ENCODE results near the gene C11orf71.

Gene C11orf71

GRCh38 chr11:114398303-114398920 is 1.9 kb downstream of the C11orf71 start:
- Histone ChIP-seq H4K20me1 (ENCODE audit: low read depth, low read length) (no peaks in the 10 kb centered on the region), H3K79me2 (ENCODE audit: insufficient read depth, low read length) (peaks cover 44% of the 10 kb centered on the region), H3F3A (ENCODE audit: insufficient read depth) (no peaks in the 10 kb centered on the region), H3K9me3 (ENCODE audit: insufficient read depth, low read length) (no peaks in the 10 kb centered on the region), H3K36me3 (ENCODE audit: low read length) (peaks cover 9% of the 10 kb centered on the region; the same call in 1 of the 2 replicates), H3K4me2 (ENCODE audit: low read depth, low read length, poor library complexity, severe bottlenecking) (peak overlapping the region; percentile 91), H3K27me3 (ENCODE audit: low read length) (no peaks in the 10 kb centered on the region), H3K27ac (ENCODE audit: low read depth, low read length) (no peak overlapping the region), H2AFZ (ENCODE audit: low read depth, low read length, severe bottlenecking) (no peak overlapping the region), H3K4me3 (ENCODE audit: insufficient read depth, low read length, poor library complexity, severe bottlenecking) (no peak overlapping the region), H3K9ac (ENCODE audit: low read length) (no peak overlapping the region), H3K9me2 (replicated peaks; ENCODE audit: insufficient read depth, low read length) (no peaks in the 10 kb centered on the region)
- TF ChIP-seq EZH2phosphoT487 (conservative IDR thresholded peaks at IDR 0.05; ENCODE audit: low read length) (no peak), CTCF (IDR thresholded peaks at IDR 0.05; ENCODE audit: insufficient read depth, low read length, poor library complexity, severe bottlenecking) (no peak)

- no peaks in the 10 kb centered on the region for H3K36me3 ChIP-seq (ENCODE audit: low read length)
- no peaks in the 10 kb centered on the region for H3K9me2 ChIP-seq (replicated peaks; ENCODE audit: insufficient read depth, low read length)
- peaks cover 34% of the 10 kb centered on the region for H3K79me2 ChIP-seq (ENCODE audit: insufficient read depth, low read length)
- H3F3A ChIP-seq (ENCODE audit: insufficient read depth): no peaks in the 10 kb centered on the region
- H3K9me3 ChIP-seq (ENCODE audit: insufficient read depth, low read length): no peaks in the 10 kb centered on the region
- H3K9ac ChIP-seq (ENCODE audit: low read length): no peak overlapping the region
- no peaks in the 10 kb centered on the region for H4K20me1 ChIP-seq (ENCODE audit: low read depth, low read length)
- no peak overlapping the region for H3K4me2 ChIP-seq (ENCODE audit: low read depth, low read length, poor library complexity, severe bottlenecking)
- no peaks in the 10 kb centered on the region for H3K27me3 ChIP-seq (ENCODE audit: low read length)
- H3K27ac ChIP-seq (ENCODE audit: low read depth, low read length): no peak overlapping the region
- H3K4me3 ChIP-seq (ENCODE audit: insufficient read depth, low read length, poor library complexity, severe bottlenecking): no peak overlapping the region
- TF ChIP-seq CTCF (IDR thresholded peaks at IDR 0.05; ENCODE audit: insufficient read depth, low read length, poor library complexity, severe bottlenecking) (no peak), EZH2phosphoT487 (conservative IDR thresholded peaks at IDR 0.05; ENCODE audit: low read length) (no peak)
- H2AFZ ChIP-seq (ENCODE audit: low read depth, low read length, severe bottlenecking): no peak overlapping the region
Observed at GRCh38 chr11:114397349-114397982, 2.8 kb downstream of the C11orf71 start.

- Histone ChIP-seq H3K27me3 (ENCODE audit: low read length) (no peaks in the 10 kb centered on the region), H3K9ac (ENCODE audit: low read length) (no peak overlapping the region), H3K4me2 (ENCODE audit: low read depth, low read length, poor library complexity, severe bottlenecking) (no peak overlapping the region), H3K9me2 (replicated peaks; ENCODE audit: insufficient read depth, low read length) (no peaks in the 10 kb centered on the region), H3F3A (ENCODE audit: insufficient read depth) (no peaks in the 10 kb centered on the region), H2AFZ (ENCODE audit: low read depth, low read length, severe bottlenecking) (no peak overlapping the region), H3K9me3 (ENCODE audit: insufficient read depth, low read length) (no peaks in the 10 kb centered on the region), H3K4me3 (ENCODE audit: insufficient read depth, low read length, poor library complexity, severe bottlenecking) (no peak overlapping the region), H4K20me1 (ENCODE audit: low read depth, low read length) (no peaks in the 10 kb centered on the region), H3K79me2 (ENCODE audit: insufficient read depth, low read length) (peaks cover 29% of the 10 kb centered on the region), H3K27ac (ENCODE audit: low read depth, low read length) (no peak overlapping the region), H3K36me3 (ENCODE audit: low read length) (no peaks in the 10 kb centered on the region)
- TF ChIP-seq EZH2phosphoT487 (conservative IDR thresholded peaks at IDR 0.05; ENCODE audit: low read length) (no peak), CTCF (IDR thresholded peaks at IDR 0.05; ENCODE audit: insufficient read depth, low read length, poor library complexity, severe bottlenecking) (no peak)
Observed at GRCh38 chr11:114396916-114397315, 3.4 kb downstream of the C11orf71 start.
